Common myeloid progenitor, CD34-positive (primary cell): Measurements from ENCODE around the gene LTBP1. TPM values are rescaled to one million over a fixed set of nuclear protein-coding genes. Genes with fewer than 3 reads are reported as not detected.

Experiments
- CTCF ChIA-PET: fragments of 350-600 bp; sonication (Branson Sonifier 250); formaldehyde crosslinking; loops from one replicate; lab custom pipeline; 2021; ENCODE audit warnings: antibody characterized with exemption; lab: Charles Lee
- POLR2A ChIA-PET: fragments of 350-600 bp; sonication (Branson Sonifier 250); formaldehyde crosslinking; loops from one replicate; lab custom pipeline; 2021; ENCODE audit warnings: antibody characterized with exemption; lab: Charles Lee
- DNase-seq, 3 donors: peaks; one replicate each; pipeline versions ENCODE4 v3.0.0 to v3.0.0-alpha.2; 2013
- H3K27ac ChIP-seq, 2 experiments: 1 replicate in 1 of 2; 2 replicates in 1 of 2; pipeline ENCODE4 v1.7.0; 2013; ENCODE audit warnings: inconsistent platforms in 2 of 2, low read length in 2 of 2, mild to moderate bottlenecking in 2 of 2, low read depth in 1 of 2, moderate library complexity in 1 of 2; ENCODE audit not compliant: severe bottlenecking in 2 of 2, insufficient read depth in 1 of 2, poor library complexity in 1 of 2
- H3K27me3 ChIP-seq, 5 experiments: replicated peaks in 2 of 5; 1 replicate in 3 of 5; 2 replicates in 2 of 5; pipeline versions ENCODE4 v1.6.1 to v1.7.0; 2013; ENCODE audit warnings: low read length in 4 of 5, mild to moderate bottlenecking in 2 of 5, moderate library complexity in 2 of 5, inconsistent platforms in 1 of 5; ENCODE audit not compliant: insufficient read depth in 5 of 5, control insufficient read depth in 4 of 5
- H3K36me3 ChIP-seq, 4 experiments: 1 replicate in 2 of 4; 2 replicates in 2 of 4; pipeline versions ENCODE4 v1.6.1 to v1.7.0; 2013; ENCODE audit warnings: low read length in 3 of 4, control low read depth in 1 of 4, mild to moderate bottlenecking in 1 of 4; ENCODE audit not compliant: control insufficient read depth in 4 of 4, insufficient read depth in 4 of 4
- H3K4me1 ChIP-seq, 4 experiments: 1 replicate in 3 of 4; 2 replicates in 1 of 4; pipeline versions ENCODE4 v1.6.1 to v1.7.1; 2013; ENCODE audit warnings: low read length in 3 of 4, mild to moderate bottlenecking in 3 of 4, control low read depth in 1 of 4, inconsistent platforms in 1 of 4, moderate library complexity in 1 of 4; ENCODE audit not compliant: control insufficient read depth in 4 of 4, insufficient read depth in 4 of 4; ENCODE audit errors: control extremely low read depth in 1 of 4
- H3K4me3 ChIP-seq, 7 experiments: 1 replicate in 4 of 7; 2 replicates in 3 of 7; pipeline versions ENCODE4 v1.5.1 to v1.7.0; 2013; ENCODE audit warnings: mild to moderate bottlenecking in 7 of 7, low read length in 6 of 7, moderate library complexity in 6 of 7, inconsistent platforms in 2 of 7, low read depth in 2 of 7, control low read depth in 1 of 7; ENCODE audit not compliant: insufficient read depth in 4 of 7, control insufficient read depth in 1 of 7; ENCODE audit errors: extremely low read depth in 1 of 7
- H3K9me3 ChIP-seq, 5 experiments: 1 replicate in 4 of 5; 2 replicates in 1 of 5; pipeline versions ENCODE4 v1.6.1 to v1.7.1; 2013; ENCODE audit warnings: low read length in 4 of 5, mild to moderate bottlenecking in 2 of 5, inconsistent platforms in 1 of 5, low read depth in 1 of 5, moderate library complexity in 1 of 5; ENCODE audit not compliant: control insufficient read depth in 4 of 5, insufficient read depth in 2 of 5; ENCODE audit errors: control extremely low read depth in 1 of 5
- WGBS: methylation state at CpG from one replicate; pipeline ENCODE4 v1.1.5; 2013; ENCODE audit not compliant: insufficient coverage; 5-methylcytosine and 5-hydroxymethylcytosine counted together
- polyA plus RNA-seq: library from polyadenylated mRNA; unstranded; fragments of 120-200 nt; gene quantifications from one replicate; pipeline ENCODE4 v1.2.1, GENCODE V29; 2013

LTBP1 gene
- 2.4 TPM for polyA plus RNA-seq

GRCh38 chr2:32946314-32947075 lies at the start of gene LTBP1:
Gene LTBP1 (plus strand): TSS chr2:32946953. CDS start chr2:32947325, 372 bp downstream.
- H3K4me3 ChIP-seq, result peak within 1 kb of the TSS; percentile 46 to 79 (median 63)
- H3K4me1 ChIP-seq, result peaks cover 4 to 24% (median 12%) of the 10 kb centered on the region in 4 experiments
- peak; percentile 64 to 82 (median 77) for DNase-seq

GRCh38 chr2:32900246-32900973 lies 46.3 kb upstream of the LTBP1 start:
- no peak for DNase-seq
- Histone ChIP-seq H3K27me3 (peaks cover 0 to 4% (median 0%) of the 10 kb centered on the region in 5 experiments), H3K4me3 (no peak overlapping the region), H3K36me3 (no peaks in the 10 kb centered on the region), H3K4me1 (no peaks in the 10 kb centered on the region), H3K27ac (no peak overlapping the region), H3K9me3 (peaks cover 0 to 3% (median 0%) of the 10 kb centered on the region in 5 experiments)
- POLR2A ChIA-PET, result no interaction called here
- 94% methylated on average over 5 of the region's 12 CpGs for WGBS
- CTCF ChIA-PET, result interaction anchor here (1.2 kb wide), 1 partner anchor 133 kb away, joined by 4 read pairs; no protein-coding TSS in a partner anchor

More at GRCh38 chr2:32946314-32947075, at the start of gene LTBP1:
- Histone ChIP-seq H3K27ac (no peak within 1 kb of the TSS), H3K36me3 (no peaks in the 10 kb centered on the region), H3K9me3 (peaks cover 0 to 3% (median 0%) of the 10 kb centered on the region in 5 experiments), H3K27me3 (peaks cover 0 to 42% (median 23%) of the 10 kb centered on the region in 5 experiments)
- ChIA-PET POLR2A (no interaction called here), CTCF (no interaction called here)
- WGBS, result under 1% methylated on average over 67 of the region's 68 CpGs

GRCh38 chr2:32901313-32901712 lies 45.4 kb upstream of the LTBP1 start:
- WGBS, result 95% methylated on average over 7 of the region's 7 CpGs
- Histone ChIP-seq H3K36me3 (no peaks in the 10 kb centered on the region), H3K9me3 (peaks cover 0 to 3% (median 0%) of the 10 kb centered on the region in 5 experiments), H3K27me3 (peaks cover 0 to 4% (median 0%) of the 10 kb centered on the region in 5 experiments), H3K4me3 (no peak overlapping the region), H3K27ac (no peak overlapping the region), H3K4me1 (no peaks in the 10 kb centered on the region)
- POLR2A ChIA-PET, result no interaction called here
- no peak for DNase-seq
- CTCF ChIA-PET, result no interaction called here

- Histone ChIP-seq H3K27me3 (peaks cover 0 to 4% (median 0%) of the 10 kb centered on the region in 5 experiments), H3K36me3 (no peaks in the 10 kb centered on the region), H3K9me3 (peaks cover 0 to under 1% (median 0%) of the 10 kb centered on the region in 5 experiments), H3K4me1 (no peaks in the 10 kb centered on the region), H3K27ac (no peak overlapping the region), H3K4me3 (no peak overlapping the region)
- CTCF ChIA-PET, result no interaction called here
- DNase-seq, result no peak
- WGBS, result no CpG with 5 or more reads among the region's 1 CpG
- POLR2A ChIA-PET, result no interaction called here
Measured at GRCh38 chr2:32902174-32902573, 44.6 kb upstream of the LTBP1 start.

- Histone ChIP-seq H3K9me3 (no peaks in the 10 kb centered on the region), H3K27ac (no peak overlapping the region), H3K4me3 (no peak overlapping the region), H3K36me3 (no peaks in the 10 kb centered on the region), H3K4me1 (no peaks in the 10 kb centered on the region), H3K27me3 (peaks cover 0 to 4% (median 0%) of the 10 kb centered on the region in 5 experiments)
- DNase-seq, result no peak
- POLR2A ChIA-PET, result no interaction called here
- CTCF ChIA-PET, result no interaction called here
- 69% methylated on average over 2 of the region's 4 CpGs for WGBS
Measured at GRCh38 chr2:32902986-32903385, 43.8 kb upstream of the LTBP1 start.

- POLR2A ChIA-PET, result no interaction called here
- Histone ChIP-seq H3K27ac (no peak overlapping the region), H3K27me3 (peaks cover 0 to 4% (median 0%) of the 10 kb centered on the region in 5 experiments), H3K4me3 (no peak overlapping the region), H3K4me1 (no peaks in the 10 kb centered on the region), H3K9me3 (no peaks in the 10 kb centered on the region), H3K36me3 (no peaks in the 10 kb centered on the region)
- no peak for DNase-seq
- CTCF ChIA-PET, result no interaction called here
- WGBS, result 90% methylated on average over 2 of the region's 3 CpGs
Measured at GRCh38 chr2:32904074-32904473, 42.7 kb upstream of the LTBP1 start.

- Histone ChIP-seq H3K4me3 (no peak overlapping the region), H3K9me3 (no peaks in the 10 kb centered on the region), H3K36me3 (no peaks in the 10 kb centered on the region), H3K4me1 (no peaks in the 10 kb centered on the region), H3K27ac (no peak overlapping the region), H3K27me3 (peaks cover 0 to 4% (median 0%) of the 10 kb centered on the region in 5 experiments)
- CTCF ChIA-PET, result no interaction called here
- WGBS, result 94% methylated on average over 3 of the region's 3 CpGs
- DNase-seq, result no peak
- POLR2A ChIA-PET, result no interaction called here
Measured at GRCh38 chr2:32904751-32905150, 42.0 kb upstream of the LTBP1 start.
